Body of pancreas (tissue), 4 donors: ENCODE results near the gene MAT2B.

ENCODE experiments used
- POLR2A ChIP-seq, 3 donors: fragments of 450-650 bp; IDR thresholded peaks; one replicate each; pipeline ENCODE4 v1.6.1; 2016; ENCODE audit warnings: antibody characterized with exemption in 3 of 3, mild to moderate bottlenecking in 2 of 3
- TF ChIP-seq, protein P1 (sequence below), 7 experiments: fragments of 450-650 bp in 4 of 7; fragments of 200-600 bp in 3 of 7; sonication (generic) in 3 of 7; IDR thresholded peaks; one replicate each; pipeline ENCODE4 v1.5.1; 2016 to 2019; ENCODE audit warnings: antibody characterized with exemption in 7 of 7

DNA sequence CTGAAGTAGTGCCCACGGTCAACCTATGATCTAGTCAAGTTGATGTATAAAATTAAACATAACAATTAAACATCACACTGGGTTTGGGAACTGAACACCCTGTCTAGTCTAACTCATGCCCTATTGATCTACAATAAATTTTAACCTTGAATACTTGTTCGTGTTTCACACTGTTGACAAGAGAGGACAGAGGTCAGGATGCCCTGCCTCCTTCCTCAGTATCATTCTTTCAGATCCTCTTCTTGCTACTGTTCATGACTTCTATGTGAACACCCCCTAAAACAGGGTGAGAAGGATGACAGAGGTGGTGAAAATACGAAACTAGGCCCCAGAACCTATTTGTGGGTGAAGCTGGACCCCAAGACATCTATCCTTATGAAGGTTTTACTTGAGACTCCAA is 8.1 kb upstream of the MAT2B start:
- no peak for TF ChIP-seq POLR2A (IDR thresholded peaks at IDR 0.05)
- TF ChIP-seq, protein P1, sequence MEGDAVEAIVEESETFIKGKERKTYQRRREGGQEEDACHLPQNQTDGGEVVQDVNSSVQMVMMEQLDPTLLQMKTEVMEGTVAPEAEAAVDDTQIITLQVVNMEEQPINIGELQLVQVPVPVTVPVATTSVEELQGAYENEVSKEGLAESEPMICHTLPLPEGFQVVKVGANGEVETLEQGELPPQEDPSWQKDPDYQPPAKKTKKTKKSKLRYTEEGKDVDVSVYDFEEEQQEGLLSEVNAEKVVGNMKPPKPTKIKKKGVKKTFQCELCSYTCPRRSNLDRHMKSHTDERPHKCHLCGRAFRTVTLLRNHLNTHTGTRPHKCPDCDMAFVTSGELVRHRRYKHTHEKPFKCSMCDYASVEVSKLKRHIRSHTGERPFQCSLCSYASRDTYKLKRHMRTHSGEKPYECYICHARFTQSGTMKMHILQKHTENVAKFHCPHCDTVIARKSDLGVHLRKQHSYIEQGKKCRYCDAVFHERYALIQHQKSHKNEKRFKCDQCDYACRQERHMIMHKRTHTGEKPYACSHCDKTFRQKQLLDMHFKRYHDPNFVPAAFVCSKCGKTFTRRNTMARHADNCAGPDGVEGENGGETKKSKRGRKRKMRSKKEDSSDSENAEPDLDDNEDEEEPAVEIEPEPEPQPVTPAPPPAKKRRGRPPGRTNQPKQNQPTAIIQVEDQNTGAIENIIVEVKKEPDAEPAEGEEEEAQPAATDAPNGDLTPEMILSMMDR (IDR thresholded peaks at IDR 0.05), result no peak
